Stimulated activated CD4-positive, alpha-beta T cell treated with anti-CD3 and anti-CD28 coated beads, Interleukin-15, amount 100 ng/mL, for 48 hours (primary cell): ENCODE measurements around the gene CCND2.
"Not testable (repeated sequence)": the region's sequence is repeated elsewhere in the genome, so short reads cannot be mapped to it uniquely, and the experiment has no call there.

Experiments used
- DNase-seq, 2 donors: peaks; one replicate each; pipeline ENCODE4 v3.0.0-alpha.2; 2020; ENCODE audit warnings: low read depth in 2 of 2

Gene CCND2

DNA sequence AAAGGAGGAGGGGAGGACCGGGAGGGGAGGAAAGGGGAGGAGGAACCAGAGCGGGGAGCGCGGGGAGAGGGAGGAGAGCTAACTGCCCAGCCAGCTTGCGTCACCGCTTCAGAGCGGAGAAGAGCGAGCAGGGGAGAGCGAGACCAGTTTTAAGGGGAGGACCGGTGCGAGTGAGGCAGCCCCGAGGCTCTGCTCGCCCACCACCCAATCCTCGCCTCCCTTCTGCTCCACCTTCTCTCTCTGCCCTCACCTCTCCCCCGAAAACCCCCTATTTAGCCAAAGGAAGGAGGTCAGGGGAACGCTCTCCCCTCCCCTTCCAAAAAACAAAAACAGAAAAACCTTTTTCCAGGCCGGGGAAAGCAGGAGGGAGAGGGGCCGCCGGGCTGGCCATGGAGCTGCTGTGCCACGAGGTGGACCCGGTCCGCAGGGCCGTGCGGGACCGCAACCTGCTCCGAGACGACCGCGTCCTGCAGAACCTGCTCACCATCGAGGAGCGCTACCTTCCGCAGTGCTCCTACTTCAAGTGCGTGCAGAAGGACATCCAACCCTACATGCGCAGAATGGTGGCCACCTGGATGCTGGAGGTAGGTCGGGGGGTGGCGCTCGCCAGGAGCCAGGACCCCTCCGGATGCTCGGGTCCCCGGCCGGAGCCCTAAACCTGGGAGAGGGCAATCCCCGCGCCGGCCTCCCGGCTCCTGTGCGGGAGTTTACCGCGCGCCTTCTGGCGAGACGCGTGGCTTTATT is at the start of gene CCND2:
Gene CCND2 (plus strand): TSS at position 111 of the 744 bp plus-strand sequence. CDS start 279 bp downstream, at position 390.
- peak; percentile 72 to 76 for DNase-seq

DNA sequence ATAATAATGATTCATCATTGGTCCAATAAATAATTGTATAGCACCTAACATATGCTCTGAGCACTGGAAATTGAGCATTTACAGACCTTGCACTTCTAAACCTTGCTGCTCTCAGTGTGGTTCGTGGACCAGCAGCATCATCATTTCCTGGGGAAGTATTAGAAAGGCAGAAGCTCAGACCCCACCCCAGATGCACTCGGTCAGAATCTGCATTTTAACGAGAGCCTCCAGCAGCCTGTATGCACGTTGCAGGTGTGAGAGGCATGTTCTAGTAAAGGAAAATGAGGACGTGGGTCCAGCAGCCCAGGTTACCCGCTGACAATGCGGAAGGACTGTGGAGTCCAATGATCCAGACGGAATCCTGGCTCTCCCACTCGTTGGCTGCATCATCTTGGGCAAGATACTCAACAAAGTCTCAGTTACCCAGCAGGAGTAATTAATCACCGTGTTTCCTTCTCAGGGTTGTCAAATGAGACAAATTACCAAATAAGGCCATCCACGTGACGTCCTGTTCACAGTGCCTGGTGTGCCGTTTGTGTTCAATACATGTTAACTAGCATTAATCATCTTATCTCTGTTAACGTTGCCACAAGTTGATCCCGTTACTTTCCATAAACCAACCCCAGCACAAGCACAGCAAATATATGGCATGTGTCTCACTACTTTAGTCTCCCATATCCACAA is 49.2 kb upstream of the CCND2 start:
- no peak for DNase-seq

DNA sequence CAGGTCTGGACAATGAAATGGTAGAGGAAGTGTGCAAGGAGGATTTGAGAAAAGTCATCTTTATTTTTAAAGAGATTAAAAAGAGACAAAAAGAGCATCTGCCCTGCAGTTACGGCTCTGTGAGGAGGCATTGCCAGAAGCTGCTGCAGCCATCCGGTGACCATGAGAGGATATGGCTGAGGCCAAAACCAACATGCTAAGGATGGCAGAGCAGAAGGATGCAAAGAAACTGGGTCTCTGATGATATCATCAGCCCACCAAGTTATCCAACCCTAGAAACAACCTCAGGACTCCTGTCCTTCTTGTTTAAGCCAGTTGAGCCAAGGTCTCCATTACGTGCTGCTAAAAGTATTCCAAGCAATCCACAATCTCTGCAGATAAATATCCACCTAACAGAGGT is 48.0 kb upstream of the CCND2 start:
- no peak for DNase-seq

DNA sequence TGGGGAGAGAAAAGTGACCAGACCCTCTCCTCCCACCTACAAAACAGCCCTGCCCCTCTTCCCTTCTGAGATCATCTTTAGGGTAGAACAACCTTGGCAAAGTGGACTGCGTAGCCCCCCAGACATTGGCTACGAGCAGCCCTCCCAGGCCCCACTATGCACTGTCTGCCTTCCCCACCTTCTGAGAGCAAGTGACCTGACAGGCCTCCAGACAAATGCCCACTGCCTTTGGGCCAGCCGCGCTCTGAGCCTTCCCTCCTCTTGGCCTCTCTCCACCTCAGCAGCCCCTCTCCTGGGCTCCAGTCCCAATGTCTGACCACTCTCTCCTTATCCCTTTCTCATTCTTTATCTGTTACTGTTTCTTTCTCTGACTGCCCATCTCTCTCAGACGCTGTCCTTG is 46.5 kb upstream of the CCND2 start:
- DNase-seq: no peak

DNA sequence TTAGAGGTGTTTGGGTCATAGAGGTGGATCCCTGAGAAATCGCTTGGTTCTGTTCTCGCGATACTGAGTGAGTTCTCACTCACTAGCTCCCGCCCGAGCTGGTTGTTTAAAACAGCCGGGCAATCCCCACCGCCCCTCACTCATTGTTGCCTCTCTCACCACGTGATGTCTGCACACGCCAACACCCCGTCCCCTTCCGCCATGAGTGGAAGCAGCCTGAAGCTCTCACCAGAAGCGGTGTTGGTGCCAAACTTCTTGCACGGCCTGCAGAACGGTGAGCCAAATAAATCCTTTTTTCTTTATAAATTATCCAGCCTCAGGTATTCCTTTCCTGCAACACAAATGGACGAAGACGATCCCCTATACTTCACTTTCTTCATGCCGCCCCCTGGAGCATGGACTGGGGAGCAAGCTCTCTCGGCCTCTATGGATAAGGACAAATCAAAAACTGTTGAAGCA is 45.4 kb upstream of the CCND2 start:
- DNase-seq: no peak

DNA sequence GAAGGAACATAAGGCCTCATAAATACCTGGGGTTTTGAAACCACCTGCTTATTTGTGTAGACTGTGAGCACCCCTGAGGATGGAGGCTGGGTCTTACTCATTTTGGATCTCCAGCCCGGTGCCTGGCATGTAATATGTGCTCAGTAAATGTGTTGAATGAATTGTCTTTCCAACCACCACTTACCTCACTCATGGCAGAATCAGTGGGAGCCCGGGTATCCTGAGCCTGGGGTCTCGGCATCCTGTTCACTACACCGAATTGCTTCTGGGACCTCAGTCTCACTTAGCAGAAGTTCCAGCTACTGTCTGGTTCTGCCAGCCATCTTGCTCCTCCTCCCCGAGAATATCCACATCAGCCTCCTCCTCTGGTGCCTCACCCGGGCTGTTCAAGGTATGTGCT is 43.0 kb upstream of the CCND2 start:
- DNase-seq: no peak

DNA sequence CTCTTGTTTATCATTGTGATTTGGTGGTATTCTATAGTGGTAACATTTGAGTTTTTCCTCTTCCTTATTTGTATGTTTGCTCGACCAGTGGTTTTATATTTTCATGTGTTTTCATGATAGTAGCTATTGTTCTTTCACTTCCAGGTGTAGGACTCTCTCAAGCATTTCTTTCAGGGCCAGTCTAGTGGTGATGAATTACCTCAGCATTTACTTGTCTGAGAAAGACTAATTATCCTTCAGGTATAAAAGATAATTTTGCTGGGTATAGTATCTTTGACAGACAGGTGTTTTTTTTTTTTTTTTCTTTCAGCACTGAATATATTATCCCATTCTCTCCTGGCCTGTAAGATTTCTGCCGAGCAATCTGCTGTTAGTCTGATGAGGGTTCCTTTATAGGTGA is 35.0 kb upstream of the CCND2 start:
- no peak for DNase-seq

DNA sequence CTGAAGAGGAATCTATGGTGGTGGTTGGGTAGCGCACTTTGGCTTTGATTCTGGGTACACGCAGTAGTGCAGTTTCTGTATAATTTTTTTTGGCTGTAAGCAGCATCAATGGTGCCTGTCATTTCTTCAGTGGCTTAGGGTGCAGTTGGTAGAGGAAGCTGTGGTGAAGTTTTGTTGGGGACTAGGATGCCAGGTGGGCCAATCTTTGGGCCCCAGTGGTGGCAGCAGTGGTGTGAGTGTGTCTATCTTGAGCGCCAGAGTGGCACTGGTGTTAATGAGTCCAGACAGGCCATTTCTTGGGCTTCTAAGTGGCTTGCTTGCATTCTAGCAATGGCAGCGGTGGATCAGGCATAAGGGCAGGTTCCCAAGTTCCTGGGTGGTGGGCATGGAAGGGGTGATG is 33.8 kb upstream of the CCND2 start:
- DNase-seq: no peak

DNA sequence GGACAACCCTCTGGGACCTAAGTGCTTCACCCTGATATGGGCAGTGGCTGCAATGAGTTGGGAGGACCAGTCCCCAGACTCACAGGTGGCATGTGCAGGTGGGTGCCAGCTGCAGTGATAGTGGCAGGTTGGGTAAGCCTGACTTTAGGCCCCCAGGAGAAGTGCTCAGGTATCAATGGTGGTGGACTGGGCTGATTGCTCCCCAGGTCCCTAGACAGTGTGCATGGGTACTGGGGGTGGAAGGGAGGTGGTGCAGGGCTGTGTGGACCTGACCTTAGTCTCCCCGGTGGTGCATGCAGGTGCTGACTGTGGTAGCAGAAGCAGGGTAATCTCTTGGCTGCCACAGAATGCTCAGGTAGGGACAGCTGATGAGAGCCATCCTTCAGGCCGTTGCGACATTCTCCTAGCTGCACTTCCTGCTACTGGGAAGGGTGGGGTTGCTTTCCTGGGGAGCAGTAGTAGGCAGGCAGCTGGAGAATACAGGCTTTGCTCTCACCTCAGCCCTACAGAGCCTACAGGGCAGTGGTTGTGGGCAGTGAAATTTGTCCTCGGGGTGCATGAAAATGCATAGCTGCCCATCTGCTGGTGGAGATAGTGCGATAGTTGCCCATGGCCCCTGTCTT is 33.3 kb upstream of the CCND2 start:
- no peak for DNase-seq

DNA sequence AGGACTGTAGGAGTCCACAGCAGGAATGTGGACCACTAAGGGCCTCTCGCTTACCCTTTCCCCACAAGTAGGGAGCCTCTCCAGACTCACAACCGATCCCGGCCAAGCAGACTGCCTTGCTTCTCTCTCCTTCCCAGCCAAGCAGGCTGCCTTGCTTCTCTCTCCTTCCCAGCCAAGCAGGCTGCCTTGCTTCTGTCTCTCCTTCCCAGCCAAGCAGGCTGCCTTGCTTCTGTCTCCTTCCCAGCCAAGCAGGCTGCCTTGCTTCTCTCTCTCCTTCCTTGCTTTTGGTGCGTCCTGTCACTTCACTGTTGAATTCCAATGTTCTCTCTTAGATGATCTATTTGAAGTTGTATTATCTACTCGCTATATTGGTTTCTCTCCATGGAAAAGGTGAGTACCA is 32.6 kb upstream of the CCND2 start:
- no peak for DNase-seq

DNA sequence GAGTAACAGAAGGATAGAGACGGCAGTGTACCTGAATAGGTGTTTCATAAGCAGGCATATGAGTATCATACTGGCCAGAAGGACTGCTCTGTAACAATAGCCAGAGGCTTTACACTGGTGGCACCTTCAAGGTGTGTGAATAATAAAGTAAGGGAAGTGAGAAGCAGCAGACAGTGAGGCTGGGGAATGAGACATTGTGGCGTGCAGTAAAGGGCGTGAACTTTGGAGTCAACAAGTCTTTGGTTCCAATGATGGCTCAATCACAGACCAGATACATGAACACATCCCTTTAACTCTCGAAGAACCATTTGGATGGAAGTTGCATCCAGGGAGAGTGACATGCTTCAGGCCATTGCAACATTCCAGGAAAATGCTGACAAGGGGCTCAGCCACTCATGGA is 32.0 kb upstream of the CCND2 start:
- DNase-seq: no peak

DNA sequence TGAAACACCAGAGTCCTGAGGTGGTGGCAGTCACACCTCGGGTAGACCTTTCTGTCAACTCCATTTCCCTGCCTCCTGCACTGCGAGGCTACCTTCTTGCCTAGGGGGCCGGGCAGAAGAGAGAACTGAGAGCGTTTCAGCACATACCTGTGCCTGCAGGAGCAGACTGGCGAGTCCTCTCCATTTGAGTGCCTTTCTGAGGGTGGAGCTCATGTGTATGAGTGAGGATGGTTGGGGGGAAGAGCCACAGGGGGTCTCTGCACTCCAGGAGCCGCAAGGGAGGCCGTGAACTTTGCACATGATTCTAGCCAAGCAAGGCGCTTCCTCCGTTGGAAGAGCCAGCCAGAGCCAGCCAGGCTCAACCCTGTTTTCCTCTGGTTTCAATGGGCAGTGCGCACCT is 31.0 kb upstream of the CCND2 start:
- DNase-seq: no peak

DNA sequence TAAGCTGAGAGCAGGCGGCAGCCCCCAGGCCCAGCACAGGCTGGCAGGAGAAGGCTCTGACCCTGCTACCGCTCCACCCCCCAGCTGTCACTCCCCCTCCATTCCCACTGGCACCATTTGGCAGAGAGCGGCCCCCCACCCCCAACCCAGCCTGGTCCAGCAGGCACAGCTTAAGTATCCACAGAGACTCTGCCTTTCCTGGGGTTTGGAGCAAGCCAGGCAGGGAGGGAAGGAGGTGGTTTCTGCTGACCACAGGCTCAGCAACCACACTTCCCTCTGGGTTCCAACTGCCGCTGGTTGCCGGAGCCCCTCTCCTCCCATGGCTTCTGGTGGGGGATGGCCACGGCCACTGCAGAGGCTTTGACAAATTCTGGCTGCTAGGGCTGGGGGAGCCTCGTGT is 30.5 kb upstream of the CCND2 start:
- DNase-seq: no peak

DNA sequence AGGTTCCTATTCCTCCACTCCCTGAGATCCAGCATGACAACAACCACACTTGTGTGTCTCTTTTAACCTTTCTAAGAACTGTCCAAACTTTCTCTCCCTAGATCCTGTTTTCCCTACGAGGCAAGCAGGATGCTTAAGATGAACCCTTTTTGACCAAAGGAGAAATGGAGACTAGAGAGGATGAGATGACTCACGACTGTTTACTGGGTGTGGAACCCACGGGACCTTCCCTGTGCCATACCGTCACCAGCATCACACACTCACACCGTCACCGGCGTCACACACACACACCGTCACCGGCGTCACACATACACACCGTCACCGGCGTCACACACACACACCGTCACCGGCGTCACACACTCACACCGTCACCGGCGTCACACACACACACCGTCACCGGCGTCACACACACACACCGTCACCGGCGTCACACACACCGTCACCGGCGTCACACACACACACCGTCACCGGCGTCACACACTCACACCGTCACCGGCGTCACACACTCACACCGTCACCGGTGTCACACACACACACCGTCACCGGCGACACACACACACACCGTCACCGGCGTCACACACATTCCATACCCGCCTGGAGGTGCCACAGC is 30.0 kb upstream of the CCND2 start:
- DNase-seq: not testable (repeated sequence)

DNA sequence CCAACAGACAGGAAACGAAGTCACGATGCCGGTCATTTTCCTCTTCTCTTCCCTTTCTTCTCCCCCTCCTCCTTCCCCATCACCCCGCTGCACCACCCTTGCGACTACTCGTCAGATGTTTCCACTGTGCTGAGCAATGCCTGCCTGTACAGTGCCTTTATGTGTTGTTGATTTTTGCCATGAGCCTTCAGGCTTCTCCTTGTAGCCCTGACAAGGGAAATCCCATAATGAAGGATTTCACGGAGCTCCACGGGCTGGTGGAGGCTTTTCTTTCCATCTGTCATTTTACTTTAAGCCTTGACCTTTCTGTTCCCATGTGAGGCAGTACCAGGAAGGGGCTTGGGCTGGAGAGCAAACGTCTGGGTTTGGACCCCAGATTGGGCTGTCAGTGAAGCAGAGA is 28.7 kb upstream of the CCND2 start:
- DNase-seq: no peak

DNA sequence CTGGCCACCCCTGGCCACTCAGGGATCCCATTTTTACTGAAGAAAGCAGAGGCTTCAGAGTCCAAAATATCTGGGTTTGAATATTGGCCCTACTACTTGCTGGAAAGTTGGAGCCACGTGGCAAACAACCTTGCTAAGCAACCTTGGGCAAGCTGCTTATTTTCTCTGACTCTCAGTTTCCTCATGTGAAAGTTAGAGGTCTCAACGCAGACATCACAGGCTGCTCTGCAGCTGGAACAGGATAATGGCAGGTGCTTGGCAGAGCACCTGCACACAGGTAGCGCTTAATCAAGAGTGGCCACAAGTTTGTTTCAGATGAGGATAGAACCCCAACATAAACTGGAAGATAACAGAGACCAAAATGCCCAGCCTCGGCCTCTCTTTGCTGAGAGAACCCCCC is 28.1 kb upstream of the CCND2 start:
- DNase-seq: no peak

DNA sequence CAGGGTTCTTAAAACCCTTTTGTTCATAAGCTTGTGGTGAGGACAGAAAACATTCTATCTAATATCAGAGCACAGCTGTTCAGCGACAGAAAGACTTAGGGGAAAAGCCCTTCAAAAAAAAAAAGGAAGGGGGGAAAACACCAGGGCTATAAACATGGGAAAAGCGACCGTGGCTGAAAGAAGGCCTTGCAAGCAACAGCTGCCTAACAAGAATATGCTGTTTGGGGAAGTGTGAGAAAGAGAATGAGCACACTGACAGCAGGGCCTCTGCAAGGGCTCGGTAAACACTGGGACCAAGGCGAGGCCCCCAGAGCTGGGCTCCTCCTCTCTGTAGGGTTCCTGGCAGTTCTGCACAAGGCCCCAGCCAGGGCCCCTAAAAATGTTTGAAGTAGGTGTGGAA is 27.4 kb upstream of the CCND2 start:
- DNase-seq: no peak

DNA sequence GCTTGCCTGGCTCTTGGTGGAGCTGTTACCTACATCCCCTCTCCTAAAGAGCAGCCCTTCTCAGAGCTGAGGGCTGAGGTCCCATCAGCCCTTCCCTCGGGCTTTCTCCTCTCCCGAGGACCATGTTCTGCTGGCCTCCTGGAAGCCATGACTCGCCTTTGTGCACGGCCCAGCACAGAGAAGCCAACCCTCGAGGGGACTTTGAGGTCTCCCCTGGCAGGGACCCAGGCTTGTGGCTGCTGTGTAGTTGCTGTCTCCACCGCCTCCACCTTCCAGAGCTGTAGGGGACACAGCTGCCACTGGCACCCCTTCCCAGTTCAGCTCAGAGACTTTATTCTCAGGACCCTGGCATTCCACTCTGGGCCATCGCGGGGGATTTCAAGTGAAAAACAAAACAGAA is 22.9 kb upstream of the CCND2 start:
- no peak for DNase-seq

DNA sequence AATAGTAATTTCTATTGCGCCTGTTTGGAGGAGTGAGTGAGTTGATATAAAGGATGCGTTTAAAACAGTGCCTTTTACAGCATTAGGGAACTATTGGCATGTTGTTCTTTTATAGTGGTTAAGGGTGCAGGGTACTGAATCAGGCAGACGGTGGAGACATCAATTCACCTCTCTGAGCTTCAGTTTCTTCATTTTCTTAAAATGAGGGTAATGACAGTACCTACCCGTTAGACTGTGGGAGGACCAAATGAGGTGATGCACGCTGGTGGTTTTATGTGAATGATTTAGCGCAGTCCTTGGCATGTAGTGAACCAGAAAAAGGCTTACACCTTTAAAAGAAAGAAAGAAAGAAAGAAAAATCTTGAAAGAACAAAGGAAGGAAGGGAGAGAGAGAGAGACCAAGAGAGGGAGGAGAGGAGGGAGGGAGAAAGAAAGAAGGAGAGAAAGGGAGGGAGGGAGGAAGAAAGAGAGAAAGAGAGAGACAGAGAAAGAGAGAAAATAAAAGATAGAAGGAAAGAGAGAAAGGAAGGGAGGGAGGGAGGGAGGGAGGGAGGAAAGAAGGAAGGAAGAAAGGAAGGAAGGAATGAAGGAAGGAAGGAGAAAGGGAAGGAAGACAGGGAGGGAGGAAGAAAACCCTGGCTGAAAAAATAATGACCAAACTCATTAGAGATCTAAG is 22.2 kb upstream of the CCND2 start:
- DNase-seq: no peak

DNA sequence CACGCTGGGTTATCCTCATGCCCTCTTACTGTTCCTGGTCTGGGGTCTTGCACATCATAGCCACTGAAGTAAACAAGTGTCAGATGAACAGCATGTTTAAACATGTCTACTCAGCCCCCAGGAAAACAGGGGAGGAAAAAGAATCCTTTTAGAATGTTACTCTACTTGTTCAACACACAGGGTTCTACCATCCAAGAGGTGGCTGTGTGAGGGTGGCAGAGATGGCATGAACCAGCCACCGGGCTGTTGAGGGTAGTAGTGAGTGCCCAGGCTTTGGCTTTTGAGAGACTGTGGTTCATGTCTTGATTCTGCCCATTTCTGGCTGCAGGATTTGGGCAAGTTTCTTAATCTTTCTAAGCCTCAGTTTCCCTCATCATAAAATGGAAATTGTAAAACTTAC is 21.6 kb upstream of the CCND2 start:
- no peak for DNase-seq

DNA sequence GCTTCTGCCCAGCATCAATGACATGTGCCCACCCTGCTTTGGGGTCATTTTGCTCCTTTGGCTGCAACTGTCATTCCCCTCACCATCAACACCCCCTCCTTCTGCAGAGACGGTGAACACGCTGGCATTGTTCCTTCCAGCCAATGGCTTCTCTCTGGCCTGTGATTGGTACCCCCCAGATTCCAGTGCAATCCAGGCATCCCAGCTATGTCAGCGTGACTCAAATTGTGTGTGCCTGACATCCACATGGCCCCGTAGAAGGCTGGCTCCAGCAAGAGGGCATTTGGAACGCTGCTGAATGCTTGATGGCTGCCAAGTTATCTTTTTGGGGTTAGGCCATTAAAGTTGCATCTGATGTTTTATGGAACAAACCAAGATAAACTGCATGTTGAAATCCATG is 21.0 kb upstream of the CCND2 start:
- no peak for DNase-seq
